ENCODE measurements around the gene DDX19B.
A peak's percentile ranks its signal among the peaks of the same experiment; 100 is the strongest.
"Not testable (repeated sequence)": the region's sequence is repeated elsewhere in the genome, so short reads cannot be mapped to it uniquely, and the experiment has no call there.

Gene DDX19B

GRCh38 chr16:70364399-70364798 lies 65.4 kb downstream of the DDX19B start:
- no peak overlapping the region for H3K27ac ChIP-seq (ENCODE audit: low read length, poor library complexity, severe bottlenecking)
- no peak overlapping the region for H2BK120ac ChIP-seq (ENCODE audit: low read depth, low read length)
- no peak overlapping the region for H4K91ac ChIP-seq (ENCODE audit: low read length)
- no peak overlapping the region for H2BK12ac ChIP-seq (ENCODE audit: low read length in 2 of 2)
- no peak overlapping the region for H2AK5ac ChIP-seq (ENCODE audit: low read length, severe bottlenecking)
- H4K8ac ChIP-seq (ENCODE audit: low read length): no peak overlapping the region
- WGBS: 97% methylated on average over 5 of the region's 5 CpGs
- no peak overlapping the region for H3K4me3 ChIP-seq (ENCODE audit: insufficient read depth in 1 of 2, low read depth in 1 of 2, low read length in 2 of 2)
- H3K27me3 ChIP-seq (ENCODE audit: control insufficient read depth in 1 of 2, insufficient read depth in 1 of 2, low read length in 2 of 2): no peaks in the 10 kb centered on the region
- no peak overlapping the region for H3K4ac ChIP-seq (ENCODE audit: low read depth in 1 of 2, low read length in 2 of 2)
- H3K23ac ChIP-seq (ENCODE audit: low read length in 2 of 2): no peak overlapping the region
- no peak overlapping the region for H2AFZ ChIP-seq (ENCODE audit: low read depth, low read length)
- no peak overlapping the region for H3K14ac ChIP-seq (ENCODE audit: low read length in 2 of 2)
- H2BK5ac ChIP-seq (ENCODE audit: low read depth, low read length, poor library complexity, severe bottlenecking): no peak overlapping the region
- H3K79me1 ChIP-seq (replicated peaks; ENCODE audit: low read length, poor library complexity, severe bottlenecking): peaks cover 4% of the 10 kb centered on the region
- no peaks in the 10 kb centered on the region for H3K4me1 ChIP-seq (ENCODE audit: control insufficient read depth, insufficient read depth, low read depth, low read length)
- no peak overlapping the region for H3K4me2 ChIP-seq (ENCODE audit: low read length, poor library complexity, severe bottlenecking)
- H3K36me3 ChIP-seq (ENCODE audit: control insufficient read depth in 1 of 2, insufficient read depth in 2 of 2, low read depth in 1 of 2, low read length in 2 of 2): peaks cover 76 to 77% of the 10 kb centered on the region in 2 experiments
- no peak for DNase-seq
- H3K9me3 ChIP-seq (ENCODE audit: control insufficient read depth, low read length): no peaks in the 10 kb centered on the region
- no peak overlapping the region for H2BK15ac ChIP-seq (ENCODE audit: low read depth, poor library complexity, severe bottlenecking)
- no peak overlapping the region for H3K18ac ChIP-seq (ENCODE audit: low read depth in 1 of 2, low read length in 2 of 2)
- H3K9ac ChIP-seq (ENCODE audit: low read length): no peak overlapping the region

GRCh38 chr16:70370145-70370544 lies 71.2 kb downstream of the DDX19B start:
- peak; percentile 48 for DNase-seq
- not testable (repeated sequence) for H3K4me2 ChIP-seq (ENCODE audit: low read length, poor library complexity, severe bottlenecking); H4K91ac ChIP-seq (ENCODE audit: low read length); H2BK12ac ChIP-seq (ENCODE audit: low read length in 2 of 2); H4K8ac ChIP-seq (ENCODE audit: low read length); H2AFZ ChIP-seq (ENCODE audit: low read depth, low read length); H3K27me3 ChIP-seq (ENCODE audit: control insufficient read depth in 1 of 2, insufficient read depth in 1 of 2, low read length in 2 of 2); H3K14ac ChIP-seq (ENCODE audit: low read length in 2 of 2); H3K4ac ChIP-seq (ENCODE audit: low read depth in 1 of 2, low read length in 2 of 2); H2BK15ac ChIP-seq (ENCODE audit: low read depth, poor library complexity, severe bottlenecking); H3K23ac ChIP-seq (ENCODE audit: low read length in 2 of 2); H3K4me1 ChIP-seq (ENCODE audit: control insufficient read depth, insufficient read depth, low read depth, low read length); H3K27ac ChIP-seq (ENCODE audit: low read length, poor library complexity, severe bottlenecking); H3K9ac ChIP-seq (ENCODE audit: low read length); H2BK120ac ChIP-seq (ENCODE audit: low read depth, low read length); H2BK5ac ChIP-seq (ENCODE audit: low read depth, low read length, poor library complexity, severe bottlenecking); H3K4me3 ChIP-seq (ENCODE audit: insufficient read depth in 1 of 2, low read depth in 1 of 2, low read length in 2 of 2); H3K9me3 ChIP-seq (ENCODE audit: control insufficient read depth, low read length); H3K18ac ChIP-seq (ENCODE audit: low read depth in 1 of 2, low read length in 2 of 2); H2AK5ac ChIP-seq (ENCODE audit: low read length, severe bottlenecking)
- peaks cover 70 to 75% of the 10 kb centered on the region in 2 experiments for H3K36me3 ChIP-seq (ENCODE audit: control insufficient read depth in 1 of 2, insufficient read depth in 2 of 2, low read depth in 1 of 2, low read length in 2 of 2)
- WGBS: 77% methylated on average over 10 of the region's 10 CpGs
- peaks cover 14% of the 10 kb centered on the region for H3K79me1 ChIP-seq (replicated peaks; ENCODE audit: low read length, poor library complexity, severe bottlenecking)

- WGBS: 98% methylated on average over 10 of the region's 10 CpGs
- no peak overlapping the region for H2BK120ac ChIP-seq (ENCODE audit: low read depth, low read length)
- no peak overlapping the region for H4K91ac ChIP-seq (ENCODE audit: low read length)
- H3K9me3 ChIP-seq (ENCODE audit: control insufficient read depth, low read length): no peaks in the 10 kb centered on the region
- H3K4me3 ChIP-seq (ENCODE audit: insufficient read depth in 1 of 2, low read depth in 1 of 2, low read length in 2 of 2): no peak overlapping the region
- peaks cover 3% of the 10 kb centered on the region for H3K4me1 ChIP-seq (ENCODE audit: control insufficient read depth, insufficient read depth, low read depth, low read length)
- H3K14ac ChIP-seq (ENCODE audit: low read length in 2 of 2): no peak overlapping the region
- H3K27ac ChIP-seq (ENCODE audit: low read length, poor library complexity, severe bottlenecking): no peak overlapping the region
- H2AFZ ChIP-seq (ENCODE audit: low read depth, low read length): no peak overlapping the region
- peaks cover 14% of the 10 kb centered on the region for H3K79me1 ChIP-seq (replicated peaks; ENCODE audit: low read length, poor library complexity, severe bottlenecking)
- H3K23ac ChIP-seq (ENCODE audit: low read length in 2 of 2): no peak overlapping the region
- H3K9ac ChIP-seq (ENCODE audit: low read length): no peak overlapping the region
- no peak overlapping the region for H3K4ac ChIP-seq (ENCODE audit: low read depth in 1 of 2, low read length in 2 of 2)
- H2BK12ac ChIP-seq (ENCODE audit: low read length in 2 of 2): no peak overlapping the region
- peaks cover 68 to 72% of the 10 kb centered on the region in 2 experiments for H3K36me3 ChIP-seq (ENCODE audit: control insufficient read depth in 1 of 2, insufficient read depth in 2 of 2, low read depth in 1 of 2, low read length in 2 of 2)
- no peak overlapping the region for H4K8ac ChIP-seq (ENCODE audit: low read length)
- H3K27me3 ChIP-seq (ENCODE audit: control insufficient read depth in 1 of 2, insufficient read depth in 1 of 2, low read length in 2 of 2): no peaks in the 10 kb centered on the region
- H2AK5ac ChIP-seq (ENCODE audit: low read length, severe bottlenecking): no peak overlapping the region
- H2BK15ac ChIP-seq (ENCODE audit: low read depth, poor library complexity, severe bottlenecking): no peak overlapping the region
- no peak for DNase-seq
- H2BK5ac ChIP-seq (ENCODE audit: low read depth, low read length, poor library complexity, severe bottlenecking): no peak overlapping the region
- H3K4me2 ChIP-seq (ENCODE audit: low read length, poor library complexity, severe bottlenecking): no peak overlapping the region
- no peak overlapping the region for H3K18ac ChIP-seq (ENCODE audit: low read depth in 1 of 2, low read length in 2 of 2)
Measured at GRCh38 chr16:70370924-70371323, 71.9 kb downstream of the DDX19B start.

- no peak overlapping the region for H3K9ac ChIP-seq (ENCODE audit: low read length)
- no peak overlapping the region for H4K91ac ChIP-seq (ENCODE audit: low read length)
- peaks cover 60 to 65% of the 10 kb centered on the region in 2 experiments for H3K36me3 ChIP-seq (ENCODE audit: control insufficient read depth in 1 of 2, insufficient read depth in 2 of 2, low read depth in 1 of 2, low read length in 2 of 2)
- H2BK120ac ChIP-seq (ENCODE audit: low read depth, low read length): no peak overlapping the region
- no peak overlapping the region for H3K14ac ChIP-seq (ENCODE audit: low read length in 2 of 2)
- H3K4me2 ChIP-seq (ENCODE audit: low read length, poor library complexity, severe bottlenecking): no peak overlapping the region
- peaks cover 4% of the 10 kb centered on the region for H3K4me1 ChIP-seq (ENCODE audit: control insufficient read depth, insufficient read depth, low read depth, low read length)
- peaks cover 14% of the 10 kb centered on the region for H3K79me1 ChIP-seq (replicated peaks; ENCODE audit: low read length, poor library complexity, severe bottlenecking)
- no peak overlapping the region for H2AK5ac ChIP-seq (ENCODE audit: low read length, severe bottlenecking)
- no peaks in the 10 kb centered on the region for H3K9me3 ChIP-seq (ENCODE audit: control insufficient read depth, low read length)
- no peaks in the 10 kb centered on the region for H3K27me3 ChIP-seq (ENCODE audit: control insufficient read depth in 1 of 2, insufficient read depth in 1 of 2, low read length in 2 of 2)
- no peak overlapping the region for H2BK12ac ChIP-seq (ENCODE audit: low read length in 2 of 2)
- H3K4me3 ChIP-seq (ENCODE audit: insufficient read depth in 1 of 2, low read depth in 1 of 2, low read length in 2 of 2): no peak overlapping the region
- H3K23ac ChIP-seq (ENCODE audit: low read length in 2 of 2): no peak overlapping the region
- H3K4ac ChIP-seq (ENCODE audit: low read depth in 1 of 2, low read length in 2 of 2): no peak overlapping the region
- DNase-seq: no peak
- no peak overlapping the region for H4K8ac ChIP-seq (ENCODE audit: low read length)
- no peak overlapping the region for H2BK15ac ChIP-seq (ENCODE audit: low read depth, poor library complexity, severe bottlenecking)
- H3K27ac ChIP-seq (ENCODE audit: low read length, poor library complexity, severe bottlenecking): no peak overlapping the region
- H2BK5ac ChIP-seq (ENCODE audit: low read depth, low read length, poor library complexity, severe bottlenecking): no peak overlapping the region
- 99% methylated on average over 17 of the region's 22 CpGs for WGBS
- no peak overlapping the region for H3K18ac ChIP-seq (ENCODE audit: low read depth in 1 of 2, low read length in 2 of 2)
- H2AFZ ChIP-seq (ENCODE audit: low read depth, low read length): no peak overlapping the region
Measured at GRCh38 chr16:70372921-70373728, 74.1 kb downstream of the DDX19B start.

All from mesenchymal stem cell (in vitro differentiated cells and primary cell).